ENCODE data around the gene MRPL12.

MRPL12 gene

DNA sequence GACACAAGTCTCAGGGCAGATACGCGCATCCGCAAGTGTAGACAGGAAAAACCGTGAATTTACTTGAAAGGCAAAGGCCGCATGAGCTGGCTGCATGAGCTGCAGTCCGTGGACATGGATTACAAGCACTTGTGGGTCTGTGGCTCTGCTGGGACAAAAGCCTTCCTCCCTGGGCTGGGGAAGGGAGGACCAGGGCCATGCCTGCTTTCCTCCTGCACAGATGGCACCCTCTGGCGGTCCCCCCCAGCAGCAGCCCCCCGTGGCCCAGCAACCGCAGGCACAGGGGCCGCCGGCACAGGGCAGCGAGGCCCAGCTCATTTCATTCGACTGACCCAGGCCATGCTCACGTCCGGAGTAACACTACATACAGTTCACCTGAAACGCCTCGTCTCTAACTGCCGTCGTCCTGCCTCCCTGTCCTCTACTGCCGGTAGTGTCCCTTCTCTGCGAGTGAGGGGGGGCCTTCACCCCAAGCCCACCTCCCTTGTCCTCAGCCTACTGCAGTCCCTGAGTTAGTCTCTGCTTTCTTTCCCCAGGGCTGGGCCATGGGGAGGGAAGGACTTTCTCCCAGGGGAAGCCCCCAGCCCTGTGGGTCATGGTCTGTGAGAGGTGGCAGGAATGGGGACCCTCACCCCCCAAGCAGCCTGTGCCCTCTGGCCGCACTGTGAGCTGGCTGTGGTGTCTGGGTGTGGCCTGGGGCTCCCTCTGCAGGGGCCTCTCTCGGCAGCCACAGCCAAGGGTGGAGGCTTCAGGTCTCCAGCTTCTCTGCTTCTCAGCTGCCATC is 1.7 kb upstream of the MRPL12 start:
- peak; percentile 6 for TF ChIP-seq CTCF (IDR thresholded peaks at IDR 0.05; ENCODE audit: insufficient read depth, missing control alignments)
- DNase-seq (ENCODE audit: insufficient read length, low spot score) (no peak), FAIRE-seq (no peak)

GRCh38 chr17:81703747-81704654 is 834 bp downstream of the MRPL12 start:
- DNase-seq (ENCODE audit: insufficient read length, low spot score) (no peak), FAIRE-seq (no peak)
- no peak for TF ChIP-seq CTCF (IDR thresholded peaks at IDR 0.05; ENCODE audit: insufficient read depth, missing control alignments)

DNA sequence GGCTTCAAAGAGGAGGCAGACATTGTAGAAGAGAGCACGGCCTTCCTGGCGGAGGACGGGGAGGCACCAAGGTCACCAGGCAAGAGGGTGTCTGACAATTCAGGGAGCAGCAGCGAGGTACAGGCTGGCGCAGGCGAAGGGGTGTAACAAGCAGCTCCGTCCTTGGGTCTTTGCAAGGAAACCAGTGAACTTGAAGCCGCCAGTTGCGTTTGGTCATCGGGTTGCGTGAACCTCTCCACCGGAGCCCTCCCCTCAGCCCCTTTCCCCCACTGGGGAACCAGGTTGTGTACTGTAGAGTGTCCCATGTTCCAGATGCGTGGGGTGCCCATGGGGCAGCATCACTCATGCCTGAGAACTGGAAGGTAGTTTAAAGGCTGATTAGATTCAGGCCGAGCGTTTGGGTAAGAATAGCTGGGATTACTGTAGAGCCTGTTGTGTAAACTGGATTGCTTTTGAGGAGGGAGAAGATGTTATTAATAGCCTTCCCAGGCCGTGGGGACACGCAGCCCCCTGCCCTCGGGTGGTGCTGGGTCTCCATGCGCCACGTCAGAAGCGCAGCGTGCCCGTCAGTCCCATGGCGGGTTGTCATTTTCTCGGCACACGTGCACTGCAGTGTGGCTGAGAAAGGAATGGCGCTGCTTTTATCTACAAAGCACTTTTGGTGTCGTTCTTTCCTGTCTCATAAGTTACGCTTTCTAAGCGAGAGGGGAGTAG is 2.5 kb downstream of the MRPL12 start:
- no peak for FAIRE-seq
- no peak for DNase-seq (ENCODE audit: insufficient read length, low spot score)
- TF ChIP-seq CTCF (IDR thresholded peaks at IDR 0.05; ENCODE audit: insufficient read depth, missing control alignments) = no peak

- no peak for TF ChIP-seq CTCF (IDR thresholded peaks at IDR 0.05; ENCODE audit: insufficient read depth, missing control alignments)
- FAIRE-seq (no peak), DNase-seq (ENCODE audit: insufficient read length, low spot score) (no peak)
Observed at GRCh38 chr17:81706232-81706611, 3.1 kb downstream of the MRPL12 start.

- DNase-seq (ENCODE audit: insufficient read length, low spot score) (no peak), FAIRE-seq (no peak)
- TF ChIP-seq CTCF (IDR thresholded peaks at IDR 0.05; ENCODE audit: insufficient read depth, missing control alignments) = no peak
Observed at GRCh38 chr17:81706757-81707624, 3.8 kb downstream of the MRPL12 start.
